ENCODE results near the gene TMEM167B. TPM values are rescaled to one million over a fixed set of nuclear protein-coding genes. Genes with fewer than 3 reads are reported as not detected.

TMEM167B gene
- total RNA-seq, 3 donors from 2014 or later (not counting 1 experiment from before 2014, with no cell fraction given), result 61.2 to 73.0 (median 71.8) TPM

DNA sequence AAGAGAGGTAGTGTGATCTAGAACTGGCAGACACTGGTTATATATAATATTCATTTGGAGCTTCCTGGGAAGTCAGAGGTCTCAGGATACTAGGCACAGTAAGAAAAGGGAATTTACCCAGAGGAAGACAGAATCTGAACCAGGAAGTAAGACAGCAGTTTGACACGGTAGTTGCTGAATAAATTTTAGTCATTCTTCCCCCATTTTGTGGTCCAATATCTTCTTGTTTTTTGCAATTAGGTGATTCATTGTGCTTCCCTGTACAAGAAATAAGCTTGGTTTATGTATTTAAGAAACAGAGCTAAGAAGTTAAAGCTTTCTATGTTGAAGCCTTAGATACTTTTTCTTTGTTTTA is 1.3 kb downstream of the TMEM167B start:
- Histone ChIP-seq H3K36me3 (ENCODE audit: control insufficient read depth, insufficient read depth, low read length) (peaks cover 26% of the 10 kb centered on the region), H3K4me3 (ENCODE audit: low read length) (peak overlapping the region; percentile 91), H3K27me3 (ENCODE audit: control insufficient read depth, insufficient read depth, low read length) (no peaks in the 10 kb centered on the region), H3K4me1 (ENCODE audit: control insufficient read depth, insufficient read depth, low read length) (peaks cover 20% of the 10 kb centered on the region), H3K9me3 (ENCODE audit: control insufficient read depth, insufficient read depth, low read length) (no peaks in the 10 kb centered on the region), H3K27ac (ENCODE audit: low read length) (peak overlapping the region; percentile 97)
- TF ChIP-seq, protein P1, sequence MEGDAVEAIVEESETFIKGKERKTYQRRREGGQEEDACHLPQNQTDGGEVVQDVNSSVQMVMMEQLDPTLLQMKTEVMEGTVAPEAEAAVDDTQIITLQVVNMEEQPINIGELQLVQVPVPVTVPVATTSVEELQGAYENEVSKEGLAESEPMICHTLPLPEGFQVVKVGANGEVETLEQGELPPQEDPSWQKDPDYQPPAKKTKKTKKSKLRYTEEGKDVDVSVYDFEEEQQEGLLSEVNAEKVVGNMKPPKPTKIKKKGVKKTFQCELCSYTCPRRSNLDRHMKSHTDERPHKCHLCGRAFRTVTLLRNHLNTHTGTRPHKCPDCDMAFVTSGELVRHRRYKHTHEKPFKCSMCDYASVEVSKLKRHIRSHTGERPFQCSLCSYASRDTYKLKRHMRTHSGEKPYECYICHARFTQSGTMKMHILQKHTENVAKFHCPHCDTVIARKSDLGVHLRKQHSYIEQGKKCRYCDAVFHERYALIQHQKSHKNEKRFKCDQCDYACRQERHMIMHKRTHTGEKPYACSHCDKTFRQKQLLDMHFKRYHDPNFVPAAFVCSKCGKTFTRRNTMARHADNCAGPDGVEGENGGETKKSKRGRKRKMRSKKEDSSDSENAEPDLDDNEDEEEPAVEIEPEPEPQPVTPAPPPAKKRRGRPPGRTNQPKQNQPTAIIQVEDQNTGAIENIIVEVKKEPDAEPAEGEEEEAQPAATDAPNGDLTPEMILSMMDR (IDR thresholded peaks at IDR 0.05), result no peak
- ATAC-seq (no peak), DNase-seq (peak in 1 of 2 donors; percentile 31)
- Mint-ChIP-seq H3K4me1 (peaks cover 28% of the 10 kb centered on the region in 2 donors), H3K27ac (peak overlapping the region; percentile 94 to 96), H3K27me3 (ENCODE audit: low read depth in 2 of 2) (no peaks in the 10 kb centered on the region), H3K4me3 (peak overlapping the region; percentile 93), H3K36me3 (no peaks in the 10 kb centered on the region), H3K9me3 (no peaks in the 10 kb centered on the region)
- intact Hi-C loops (cut with micrococcal nuclease), result loop anchor here (5.0 kb wide), 2 partner anchors 50 to 345 kb away; partner anchors contain the start of genes STXBP3 and WDR47
- WGBS (ENCODE audit: insufficient coverage), result 0% methylated on average over 1 of the region's 1 CpG

DNA sequence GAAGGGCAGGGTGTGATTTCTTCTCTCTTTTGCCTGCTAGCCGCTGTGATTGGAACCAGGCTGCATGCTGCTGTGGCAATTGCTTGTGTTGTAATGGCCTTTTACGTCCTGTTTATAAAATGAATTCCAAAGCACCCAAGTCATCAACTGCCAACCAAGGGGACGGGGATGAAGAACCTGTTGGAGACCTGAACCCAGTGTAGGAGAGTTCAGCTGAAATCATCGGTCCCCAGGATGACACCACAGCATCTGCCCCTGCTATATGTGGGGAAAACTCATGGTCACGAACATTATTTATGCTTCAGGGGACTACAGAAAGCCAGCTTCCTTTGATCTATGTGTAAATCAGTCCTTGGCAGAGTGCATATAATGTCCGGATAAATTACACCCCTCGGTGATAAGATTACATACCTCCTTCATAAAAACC is 3.8 kb downstream of the TMEM167B start:
- Histone ChIP-seq H3K4me3 (ENCODE audit: low read length) (no peak overlapping the region), H3K27me3 (ENCODE audit: control insufficient read depth, insufficient read depth, low read length) (no peaks in the 10 kb centered on the region), H3K9me3 (ENCODE audit: control insufficient read depth, insufficient read depth, low read length) (no peaks in the 10 kb centered on the region), H3K27ac (ENCODE audit: low read length) (no peak overlapping the region), H3K4me1 (ENCODE audit: control insufficient read depth, insufficient read depth, low read length) (peaks cover 20% of the 10 kb centered on the region), H3K36me3 (ENCODE audit: control insufficient read depth, insufficient read depth, low read length) (peaks cover 26% of the 10 kb centered on the region)
- no peaks in the 10 kb centered on the region for H3K36me3 Mint-ChIP-seq
- TF ChIP-seq, protein P1 (IDR thresholded peaks at IDR 0.05), result no peak
- no peak overlapping the region for H3K4me3 Mint-ChIP-seq
- H3K4me1 Mint-ChIP-seq, result peaks cover 28% of the 10 kb centered on the region in 2 donors
- DNase-seq (no peak), ATAC-seq (no peak)
- intact Hi-C loops (cut with micrococcal nuclease), result loop anchor here (5.0 kb wide), 2 partner anchors 52 to 347 kb away; partner anchors contain the start of genes STXBP3 and WDR47
- over 99% methylated on average over 5 of the region's 7 CpGs for WGBS (ENCODE audit: insufficient coverage)
- no peaks in the 10 kb centered on the region for H3K27me3 Mint-ChIP-seq (ENCODE audit: low read depth in 2 of 2)
- no peaks in the 10 kb centered on the region for H3K9me3 Mint-ChIP-seq
- H3K27ac Mint-ChIP-seq, result no peak overlapping the region

DNA sequence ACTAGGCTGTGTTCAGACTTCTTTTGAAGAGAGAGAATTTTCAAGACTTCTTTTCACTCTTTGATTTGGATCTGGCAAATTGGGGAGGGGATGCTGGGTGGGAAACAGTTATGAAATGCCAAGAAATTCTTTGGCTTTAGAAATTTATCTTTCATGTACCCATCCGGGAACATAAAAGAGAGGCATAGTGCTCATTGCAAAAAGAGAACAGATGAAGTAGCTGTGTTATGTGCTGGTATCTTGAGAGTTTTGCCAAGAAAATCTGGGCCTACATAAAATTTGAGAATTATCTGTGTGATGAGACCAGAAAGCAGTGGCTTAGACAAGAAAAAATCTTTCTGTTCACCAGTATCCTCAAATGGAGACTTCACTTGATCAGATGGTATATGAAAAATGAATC is 4.3 kb downstream of the TMEM167B start:
- intact Hi-C loops (cut with micrococcal nuclease), result loop anchor here (5.0 kb wide), 2 partner anchors 53 to 348 kb away; partner anchors contain the start of genes STXBP3 and WDR47
- ATAC-seq (no peak), DNase-seq (no peak)
- peaks cover 26% of the 10 kb centered on the region for H3K36me3 ChIP-seq (ENCODE audit: control insufficient read depth, insufficient read depth, low read length)
- Mint-ChIP-seq H3K4me3 (no peak overlapping the region), H3K9me3 (no peaks in the 10 kb centered on the region), H3K4me1 (peaks cover 30% of the 10 kb centered on the region in 2 donors), H3K27me3 (ENCODE audit: low read depth in 2 of 2) (no peaks in the 10 kb centered on the region), H3K36me3 (no peaks in the 10 kb centered on the region), H3K27ac (no peak overlapping the region)
- no peaks in the 10 kb centered on the region for H3K27me3 ChIP-seq (ENCODE audit: control insufficient read depth, insufficient read depth, low read length)
- no peaks in the 10 kb centered on the region for H3K9me3 ChIP-seq (ENCODE audit: control insufficient read depth, insufficient read depth, low read length)
- 95% methylated on average over 1 of the region's 1 CpG for WGBS (ENCODE audit: insufficient coverage)
- TF ChIP-seq, protein P1 (IDR thresholded peaks at IDR 0.05), result no peak
- no peak overlapping the region for H3K4me3 ChIP-seq (ENCODE audit: low read length)
- H3K27ac ChIP-seq (ENCODE audit: low read length), result no peak overlapping the region
- peaks cover 21% of the 10 kb centered on the region for H3K4me1 ChIP-seq (ENCODE audit: control insufficient read depth, insufficient read depth, low read length)

DNA sequence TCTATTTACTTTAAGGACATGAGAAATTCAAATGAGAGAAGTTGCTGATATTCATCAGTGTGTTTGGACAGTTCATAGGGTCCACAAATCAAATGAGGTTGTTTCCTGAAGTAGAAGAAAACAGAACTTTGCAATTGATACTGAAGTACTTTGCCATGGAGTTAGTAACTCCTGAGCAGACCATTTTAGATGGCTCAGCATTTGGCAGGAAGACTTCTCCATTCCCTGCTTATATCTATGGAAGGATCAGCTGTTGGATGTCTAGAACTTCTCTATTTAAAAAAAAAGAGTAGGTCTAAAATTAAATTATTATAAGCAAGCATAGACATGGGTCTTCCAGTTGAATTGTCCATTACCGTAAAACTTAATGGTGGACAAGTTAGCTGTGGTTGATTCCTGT is 5.1 kb downstream of the TMEM167B start:
- no peaks in the 10 kb centered on the region for H3K9me3 Mint-ChIP-seq
- ATAC-seq (no peak), DNase-seq (no peak)
- Histone ChIP-seq H3K36me3 (ENCODE audit: control insufficient read depth, insufficient read depth, low read length) (peaks cover 26% of the 10 kb centered on the region), H3K27me3 (ENCODE audit: control insufficient read depth, insufficient read depth, low read length) (no peaks in the 10 kb centered on the region), H3K4me1 (ENCODE audit: control insufficient read depth, insufficient read depth, low read length) (peaks cover 18% of the 10 kb centered on the region), H3K27ac (ENCODE audit: low read length) (no peak overlapping the region), H3K9me3 (ENCODE audit: control insufficient read depth, insufficient read depth, low read length) (no peaks in the 10 kb centered on the region), H3K4me3 (ENCODE audit: low read length) (no peak overlapping the region)
- intact Hi-C loops (cut with micrococcal nuclease), result no loop called here
- TF ChIP-seq, protein P1 (IDR thresholded peaks at IDR 0.05), result no peak
- H3K36me3 Mint-ChIP-seq, result no peaks in the 10 kb centered on the region
- H3K27ac Mint-ChIP-seq, result no peak overlapping the region
- peaks cover 29 to 31% of the 10 kb centered on the region in 2 donors for H3K4me1 Mint-ChIP-seq
- WGBS (ENCODE audit: insufficient coverage), result 100% methylated on average over 1 of the region's 1 CpG
- H3K27me3 Mint-ChIP-seq (ENCODE audit: low read depth in 2 of 2), result no peaks in the 10 kb centered on the region
- H3K4me3 Mint-ChIP-seq, result no peak overlapping the region
